Right kidney (tissue), 1 donor: Measurements from ENCODE around the gene MBP.

Experiments
- DNase-seq: peaks from one replicate; pipeline ENCODE4 v3.0.0-alpha.2; 2016

The MBP gene

DNA sequence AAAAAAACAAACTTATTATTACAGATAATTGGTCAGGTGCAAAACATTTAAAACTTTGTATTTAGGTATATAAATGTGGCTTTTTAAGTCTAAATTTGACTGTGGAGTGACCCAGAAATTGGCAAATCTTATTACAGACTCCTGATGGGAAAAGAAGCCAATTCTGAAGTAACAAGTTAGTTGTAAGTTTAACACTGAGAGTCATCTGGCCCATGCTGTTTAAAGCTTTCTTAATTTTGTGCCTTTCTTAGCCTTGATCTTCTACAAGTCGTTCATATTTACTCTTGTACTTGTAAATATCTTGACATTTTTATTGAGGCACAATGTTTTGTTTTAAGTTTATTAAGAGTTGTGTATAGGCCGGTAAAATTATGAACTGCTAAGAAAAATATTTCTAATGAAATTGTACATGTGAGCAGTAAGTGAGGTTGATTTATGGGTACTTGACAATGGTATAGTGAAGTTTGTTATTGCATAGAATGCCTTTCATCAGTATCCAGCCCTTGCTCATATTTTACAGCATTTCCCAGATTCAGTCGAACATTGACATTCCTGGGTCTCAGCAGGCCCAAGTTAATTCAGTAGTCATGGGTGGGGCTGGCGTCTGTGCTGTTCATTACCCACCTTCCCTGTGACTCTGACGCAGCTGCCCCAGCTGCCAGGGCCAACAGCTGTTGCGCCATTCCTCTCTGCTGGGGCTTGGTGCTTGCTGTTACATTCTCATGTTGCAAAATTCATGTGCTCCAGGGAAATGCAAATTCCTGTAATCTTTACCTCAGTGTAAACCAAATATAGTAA lies 188.8 kb downstream of the MBP start:
- DNase-seq = no peak

DNA sequence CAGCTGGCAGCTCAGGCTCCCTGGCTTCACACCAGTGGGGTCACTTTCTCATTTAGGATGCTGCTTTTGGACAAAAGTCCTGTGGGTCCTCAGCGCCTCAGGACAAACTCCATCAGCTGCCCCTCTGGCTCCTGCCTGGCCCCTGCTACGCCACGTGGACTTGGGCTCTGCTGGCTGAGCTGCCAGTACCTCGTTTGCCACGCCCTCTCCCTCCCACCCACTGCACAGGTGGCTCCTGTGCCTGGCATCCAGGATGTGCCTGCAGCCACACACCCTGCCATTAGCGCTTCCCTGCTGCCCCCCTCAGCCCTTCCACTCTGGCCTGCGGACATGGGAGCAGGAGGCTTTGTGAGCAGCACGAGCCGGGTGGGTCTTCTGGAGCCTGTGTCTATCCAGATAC lies 191.3 kb downstream of the MBP start:
- DNase-seq = no peak

DNA sequence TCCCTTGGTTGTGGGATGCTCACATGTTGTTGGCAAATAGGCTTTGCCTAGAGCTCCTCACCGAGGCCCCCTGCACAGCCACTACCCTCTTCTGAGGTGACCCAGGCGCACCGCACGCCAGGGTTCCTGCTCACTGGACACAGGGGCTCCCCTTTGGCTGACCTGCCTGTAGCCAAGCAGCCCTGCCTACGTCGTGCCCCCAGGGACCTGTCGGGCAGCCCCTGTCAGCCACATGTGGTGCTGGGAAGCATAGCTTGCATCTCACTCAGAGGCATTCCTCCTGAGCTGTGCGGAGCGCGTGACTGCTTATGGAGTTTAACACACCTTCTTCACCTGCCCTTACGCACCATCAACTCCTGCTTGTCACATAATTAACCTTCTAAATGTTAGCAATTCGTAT lies 194.0 kb downstream of the MBP start:
- DNase-seq = no peak

DNA sequence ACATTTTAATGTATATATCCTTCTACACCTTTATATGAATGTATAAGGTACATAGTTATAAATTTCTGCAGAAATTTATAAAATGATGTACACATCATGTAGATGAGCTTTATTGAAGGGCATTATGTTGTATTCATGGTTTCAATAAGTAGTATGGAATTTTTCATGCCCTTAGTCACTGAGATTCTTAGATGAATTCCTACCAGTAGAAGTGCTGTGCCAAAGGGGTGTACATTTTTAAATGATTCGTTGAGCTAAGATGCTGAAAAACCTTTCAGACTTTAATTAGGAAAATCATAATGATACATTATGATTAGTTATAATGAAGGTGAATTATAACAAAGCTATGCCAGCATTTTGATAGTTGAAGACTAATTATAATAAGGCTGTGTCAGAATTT lies 195.0 kb downstream of the MBP start:
- no peak for DNase-seq

DNA sequence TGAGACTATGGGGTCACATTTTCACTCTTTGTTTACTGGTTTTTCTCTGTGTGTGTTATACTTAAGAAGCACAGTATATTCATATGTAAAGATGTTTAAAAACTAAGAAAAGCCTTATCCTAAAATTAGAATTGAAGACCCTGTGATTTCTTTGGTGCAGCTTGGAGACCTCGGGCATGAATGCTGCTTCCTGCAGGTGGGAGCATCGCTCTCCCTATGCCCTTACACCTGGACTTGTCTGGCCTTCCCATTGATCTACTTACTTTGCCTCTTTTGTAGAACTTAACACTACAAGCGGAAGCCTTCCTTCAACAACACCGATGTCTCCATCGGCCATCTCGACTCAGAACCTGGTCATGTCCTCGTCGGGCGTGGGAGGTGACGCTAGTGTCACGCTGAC lies 195.7 kb downstream of the MBP start:
- no peak for DNase-seq

DNA sequence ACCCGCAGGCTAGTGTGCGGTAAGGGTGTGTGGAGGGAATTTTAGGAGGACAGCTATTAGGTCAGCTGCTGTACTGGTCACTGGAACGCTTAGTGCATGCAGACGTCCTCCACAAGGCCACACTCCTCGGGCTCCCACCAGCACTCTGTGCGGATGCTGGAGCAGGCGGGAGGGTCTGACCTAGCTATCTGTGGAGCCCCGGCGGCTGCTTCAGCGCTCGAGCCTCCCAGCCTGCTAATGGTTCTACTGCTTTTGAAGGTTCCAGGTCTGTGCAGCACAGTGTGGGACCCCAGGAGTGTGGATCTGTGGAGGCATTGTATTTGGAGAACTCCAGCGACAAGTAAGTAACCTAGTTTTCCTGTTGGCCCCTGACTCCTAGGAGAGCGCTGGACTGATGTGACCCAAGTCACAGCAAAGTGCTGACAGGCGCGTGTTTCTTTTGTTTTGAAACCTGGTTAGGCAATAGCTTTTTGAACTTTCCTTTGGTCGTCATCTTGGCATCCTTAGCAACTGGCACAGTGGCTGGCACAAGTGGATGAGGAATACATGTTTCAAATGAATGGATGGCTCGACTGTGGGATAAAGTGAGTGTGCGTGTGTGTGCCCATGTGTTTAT lies 196.8 kb downstream of the MBP start:
- DNase-seq = no peak

DNA sequence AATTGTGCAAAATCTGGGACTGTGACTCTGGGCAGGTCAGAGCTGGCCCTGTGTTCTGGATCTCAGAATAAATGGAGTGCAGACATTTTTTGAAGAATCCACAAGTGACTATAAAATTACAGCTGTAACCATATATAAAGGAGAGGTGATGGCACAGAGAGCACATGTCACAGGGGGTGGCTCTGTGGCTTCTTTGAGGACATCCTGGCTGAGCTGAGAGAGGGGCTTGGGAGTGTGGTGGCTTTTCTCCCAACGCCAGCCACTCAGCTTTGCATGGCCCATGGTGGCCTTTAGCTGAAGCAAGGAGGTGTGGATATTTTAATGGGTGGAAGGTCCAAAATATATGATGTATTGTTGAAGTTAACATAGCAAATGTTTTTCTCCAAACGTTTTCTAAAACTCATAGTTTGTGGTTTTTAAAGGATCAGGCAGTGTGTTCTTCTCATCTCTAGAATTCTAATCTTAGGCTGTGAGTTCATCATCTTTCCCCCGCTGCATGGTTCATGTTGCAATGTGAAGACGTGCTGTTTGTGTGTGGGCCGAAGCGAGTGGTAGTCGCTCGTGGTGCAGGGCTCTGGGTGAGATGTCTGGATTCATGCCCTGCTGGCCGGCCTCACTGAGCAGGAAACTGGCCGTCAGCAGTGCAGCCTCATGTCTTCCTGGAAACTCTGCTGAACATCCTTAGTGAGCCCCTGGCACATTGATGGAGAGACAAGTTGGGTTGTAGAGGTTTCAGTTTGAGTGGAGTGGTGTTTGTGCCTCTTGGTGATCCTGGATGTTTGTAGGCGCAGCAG lies 200.4 kb downstream of the MBP start:
- DNase-seq = no peak

DNA sequence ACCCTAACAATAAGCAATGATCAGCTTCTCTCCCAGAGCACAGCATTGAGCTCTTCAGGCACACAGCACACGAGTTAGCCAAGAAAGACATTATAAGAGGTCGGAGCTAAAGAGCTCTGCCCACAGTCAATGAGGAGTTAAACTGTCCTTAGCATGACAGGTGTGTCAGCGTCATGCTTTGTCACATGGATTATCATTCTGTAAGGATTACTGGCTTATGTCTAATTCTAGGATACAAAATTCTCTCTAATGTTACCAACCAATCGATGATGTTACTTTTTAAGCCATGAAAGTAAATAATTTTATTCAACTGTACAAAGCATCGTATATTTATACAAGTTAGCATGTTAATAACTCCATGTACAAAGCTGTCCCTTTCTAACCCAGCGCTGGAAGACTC lies 201.4 kb downstream of the MBP start:
- no peak for DNase-seq
